ENCODE measurements around the gene NLGN1.

DNA sequence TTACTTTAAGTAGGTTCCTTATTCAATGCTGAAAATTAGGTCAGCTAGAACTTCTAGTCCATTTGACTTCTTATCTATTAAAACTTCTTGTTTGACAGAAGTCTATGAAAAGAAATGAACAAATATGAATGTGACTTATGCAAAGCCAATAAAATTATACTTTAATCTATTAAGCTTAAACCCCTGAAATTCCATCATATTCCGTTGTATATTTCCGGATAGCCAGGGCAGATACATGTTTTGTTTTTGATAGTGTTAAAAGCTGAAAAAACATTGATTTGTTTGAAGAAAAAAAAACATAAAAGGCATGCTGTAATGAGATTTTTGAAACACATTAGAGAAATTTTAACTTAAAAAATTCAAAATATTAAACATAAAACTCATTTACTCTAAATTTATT lies 794.4 kb downstream of the NLGN1 start:
- TF ChIP-seq, protein P1, sequence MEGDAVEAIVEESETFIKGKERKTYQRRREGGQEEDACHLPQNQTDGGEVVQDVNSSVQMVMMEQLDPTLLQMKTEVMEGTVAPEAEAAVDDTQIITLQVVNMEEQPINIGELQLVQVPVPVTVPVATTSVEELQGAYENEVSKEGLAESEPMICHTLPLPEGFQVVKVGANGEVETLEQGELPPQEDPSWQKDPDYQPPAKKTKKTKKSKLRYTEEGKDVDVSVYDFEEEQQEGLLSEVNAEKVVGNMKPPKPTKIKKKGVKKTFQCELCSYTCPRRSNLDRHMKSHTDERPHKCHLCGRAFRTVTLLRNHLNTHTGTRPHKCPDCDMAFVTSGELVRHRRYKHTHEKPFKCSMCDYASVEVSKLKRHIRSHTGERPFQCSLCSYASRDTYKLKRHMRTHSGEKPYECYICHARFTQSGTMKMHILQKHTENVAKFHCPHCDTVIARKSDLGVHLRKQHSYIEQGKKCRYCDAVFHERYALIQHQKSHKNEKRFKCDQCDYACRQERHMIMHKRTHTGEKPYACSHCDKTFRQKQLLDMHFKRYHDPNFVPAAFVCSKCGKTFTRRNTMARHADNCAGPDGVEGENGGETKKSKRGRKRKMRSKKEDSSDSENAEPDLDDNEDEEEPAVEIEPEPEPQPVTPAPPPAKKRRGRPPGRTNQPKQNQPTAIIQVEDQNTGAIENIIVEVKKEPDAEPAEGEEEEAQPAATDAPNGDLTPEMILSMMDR (IDR thresholded peaks at IDR 0.05) = no peak
- TF ChIP-seq POLR2A (IDR thresholded peaks at IDR 0.05) = no peak
- no peak for TF ChIP-seq POLR2AphosphoS5 (IDR thresholded peaks at IDR 0.05)
